SK-N-SH (cell line): ENCODE measurements around the gene PERM1. TPM values are rescaled to one million over a fixed set of nuclear protein-coding genes. Genes with fewer than 3 reads are reported as not detected.

Experiments
- CTCF ChIA-PET: fragments of 300-600, 350-600 bp; formaldehyde crosslinking; extraction: SDS; loops from one replicate; lab custom pipeline; 2021; lab: Yijun Ruan, JAX
- POLR2A ChIA-PET: fragments of 350-600 bp; sonication (Branson Sonifier 250); formaldehyde crosslinking; extraction: SDS; loops from one replicate; lab custom pipeline; 2020; ENCODE audit warnings: antibody characterized with exemption, inconsistent platforms; lab: Yijun Ruan, JAX
- DNase-seq: peaks from one replicate; pipeline ENCODE4 v3.0.0; 2012
- H2AFZ ChIP-seq: fragments of 200-600 bp; sonication (generic); 2 replicates; pipeline ENCODE4 v1.8.1; 2016; ENCODE audit warnings: antibody characterized with exemption, mild to moderate bottlenecking, low read depth
- H3F3A ChIP-seq: fragments of 200-600 bp; sonication (generic); replicated peaks from 2 replicates; pipeline ENCODE3; 2016; ENCODE audit warnings: antibody characterized with exemption, mild to moderate bottlenecking; ENCODE audit not compliant: insufficient read depth
- H3K27ac ChIP-seq, 2 experiments: fragments of 200-500 bp in 1 of 2; fragments of 200-600 bp in 1 of 2; sonication (Bioruptor generic) in 1 of 2; sonication (generic), shearing (Covaris generic) in 1 of 2; 2 replicates each; pipeline versions ENCODE4 v1.5.1 to v1.6.1; 2014 to 2016; ENCODE audit warnings: low read depth in 2 of 2, inconsistent platforms in 1 of 2, low read length in 1 of 2, mild to moderate bottlenecking in 1 of 2, mixed read lengths in 1 of 2
- H3K27me3 ChIP-seq: fragments of 200-600 bp; sonication (generic), shearing (Covaris generic); 2 replicates; pipeline ENCODE4 v1.6.1; 2016; ENCODE audit warnings: mixed run types; ENCODE audit not compliant: insufficient read depth
- H3K36me3 ChIP-seq, 2 experiments: fragments of 200-500 bp in 1 of 2; fragments of 200-600 bp in 1 of 2; sonication (Bioruptor generic) in 1 of 2; sonication (generic) in 1 of 2; replicated peaks in 1 of 2; 2 replicates each; pipeline versions ENCODE3 to v1.5.1; 2014 to 2016; ENCODE audit warnings: low read length in 1 of 2, mild to moderate bottlenecking in 1 of 2; ENCODE audit not compliant: insufficient read depth in 2 of 2, control insufficient read depth in 1 of 2
- H3K4me1 ChIP-seq, 2 experiments: fragments of 200-500 bp in 1 of 2; fragments of 200-600 bp in 1 of 2; sonication (Bioruptor generic) in 1 of 2; sonication (generic), shearing (Covaris generic) in 1 of 2; 2 replicates each; pipeline versions ENCODE4 v1.5.1 to v1.6.1; 2014 to 2016; ENCODE audit warnings: low read depth in 1 of 2, low read length in 1 of 2, mixed run types in 1 of 2; ENCODE audit not compliant: insufficient read depth in 2 of 2, control insufficient read depth in 1 of 2
- H3K4me2 ChIP-seq: fragments of 200-600 bp; sonication (generic), shearing (Covaris generic); 2 replicates; pipeline ENCODE4 v1.6.1; 2017; ENCODE audit warnings: mixed run types
- H3K4me3 ChIP-seq, 2 experiments: fragments of 200-500 bp in 1 of 2; fragments of 200-600 bp in 1 of 2; sonication (Bioruptor generic) in 1 of 2; sonication (generic), shearing (Covaris generic) in 1 of 2; 2 replicates each; pipeline versions ENCODE4 v1.5.1 to v1.8.1; 2014 to 2016; ENCODE audit warnings: low read depth in 2 of 2, inconsistent platforms in 1 of 2, low read length in 1 of 2, mild to moderate bottlenecking in 1 of 2, mixed read lengths in 1 of 2, moderate library complexity in 1 of 2
- H3K79me2 ChIP-seq: fragments of 200-600 bp; sonication (generic); 2 replicates; pipeline ENCODE4 v1.8.1; 2017; ENCODE audit warnings: mild to moderate bottlenecking; ENCODE audit not compliant: insufficient read depth
- H3K9ac ChIP-seq: fragments of 200-600 bp; sonication (generic); 2 replicates; pipeline ENCODE4 v1.6.1; 2017; ENCODE audit warnings: mixed run types
- H3K9me2 ChIP-seq: fragments of 200-600 bp; sonication (generic); 2 replicates; pipeline ENCODE4 v1.6.1; 2017; ENCODE audit warnings: mixed run types
- H3K9me3 ChIP-seq: fragments of 200-600 bp; sonication (generic); 2 replicates; pipeline ENCODE4 v1.6.1; 2017; ENCODE audit warnings: mixed run types, mild to moderate bottlenecking, moderate library complexity
- H4K20me1 ChIP-seq: fragments of 200-600 bp; sonication (generic); 2 replicates; pipeline ENCODE4 v1.6.1; 2017; ENCODE audit warnings: mild to moderate bottlenecking, mixed run types; ENCODE audit not compliant: insufficient read depth
- CHD2 ChIP-seq: fragments of 150-350 bp; IDR thresholded peaks from 2 replicates; pipeline ENCODE4 v1.6.1; 2018; ENCODE audit warnings: low read length; ENCODE audit not compliant: partially characterized antibody
- ELF1 ChIP-seq: IDR thresholded peaks from 2 replicates; pipeline ENCODE4 v1.4.0; 2012
- EP300 ChIP-seq, 2 experiments: IDR thresholded peaks; 2 replicates each; pipeline versions ENCODE4 v1.4.0 to v1.6.1; 2012; ENCODE audit warnings: borderline replicate concordance in 1 of 2, low read depth in 1 of 2, low read length in 1 of 2
- FOXJ3 ChIP-seq: sonication (generic); formaldehyde crosslinking; IDR thresholded peaks from 2 replicates; pipeline ENCODE4 v1.5.1; 2020; ENCODE audit warnings: mild to moderate bottlenecking, missing genetic modification reagents
- FOXM1 ChIP-seq: IDR thresholded peaks from 2 replicates; pipeline ENCODE4 v1.4.0; 2012; ENCODE audit warnings: low read depth, mild to moderate bottlenecking
- GABPA ChIP-seq: IDR thresholded peaks from 2 replicates; pipeline ENCODE4 v1.4.0; 2012; ENCODE audit warnings: low read depth, mild to moderate bottlenecking
- RCOR1 ChIP-seq: fragments of 150-350 bp; IDR thresholded peaks from 2 replicates; pipeline ENCODE4 v1.6.1; 2017; ENCODE audit warnings: antibody characterized with exemption, low read length
- RFX5 ChIP-seq: IDR thresholded peaks from 2 replicates; pipeline ENCODE4 v1.6.1; 2012; ENCODE audit warnings: mild to moderate bottlenecking, improper control_type of control experiment, low read length
- SIN3A ChIP-seq: IDR thresholded peaks from 2 replicates; pipeline ENCODE4 v1.6.1; 2012; ENCODE audit warnings: low read depth, mild to moderate bottlenecking, low read length, moderate library complexity, borderline replicate concordance
- SMC3 ChIP-seq: IDR thresholded peaks from 2 replicates; pipeline ENCODE4 v1.6.1; 2012; ENCODE audit warnings: low read depth, low read length, improper control_type of control experiment
- WGBS: methylation state at CpG from one replicate; pipeline ENCODE4 v1.1.6; 2017; ENCODE audit warnings: low lambda C conversion rate; 5-methylcytosine and 5-hydroxymethylcytosine counted together
- polyA plus RNA-seq, 3 experiments: library from polyadenylated mRNA; depleted of rRNA; stranded (reverse); fragments of >200 nt; gene quantifications; 2 replicates each; pipeline ENCODE4 v1.2.3, GENCODE V29; 2012
- TF ChIP-seq, protein P1 (sequence below): IDR thresholded peaks from 2 replicates; pipeline ENCODE4; 2012
- TF ChIP-seq, protein P2 (sequence below): fragments of 150-350 bp; IDR thresholded peaks from 2 replicates; pipeline ENCODE4 v1.6.1; 2017; ENCODE audit warnings: antibody characterized with exemption, low read length, low read depth, borderline replicate concordance
- TF ChIP-seq, protein P3 (sequence below): fragments of 200-600 bp; sonication (generic); IDR thresholded peaks from 2 replicates; pipeline ENCODE4 v1.6.1; 2017; ENCODE audit warnings: antibody characterized with exemption, mild to moderate bottlenecking, moderate library complexity
- TF ChIP-seq, protein P4 (sequence below): IDR thresholded peaks from 2 replicates; pipeline ENCODE4 v1.4.0; 2012; ENCODE audit warnings: low read depth, borderline replicate concordance
- TF ChIP-seq, protein P5 (sequence below): IDR thresholded peaks from 2 replicates; pipeline ENCODE4 v1.6.1; 2012; ENCODE audit warnings: mild to moderate bottlenecking, low read depth, low read length, moderate library complexity

Gene PERM1
- polyA plus RNA-seq, 1 of the 3 experiments (the other 2 are of a cell fraction) = 0.25 TPM

DNA sequence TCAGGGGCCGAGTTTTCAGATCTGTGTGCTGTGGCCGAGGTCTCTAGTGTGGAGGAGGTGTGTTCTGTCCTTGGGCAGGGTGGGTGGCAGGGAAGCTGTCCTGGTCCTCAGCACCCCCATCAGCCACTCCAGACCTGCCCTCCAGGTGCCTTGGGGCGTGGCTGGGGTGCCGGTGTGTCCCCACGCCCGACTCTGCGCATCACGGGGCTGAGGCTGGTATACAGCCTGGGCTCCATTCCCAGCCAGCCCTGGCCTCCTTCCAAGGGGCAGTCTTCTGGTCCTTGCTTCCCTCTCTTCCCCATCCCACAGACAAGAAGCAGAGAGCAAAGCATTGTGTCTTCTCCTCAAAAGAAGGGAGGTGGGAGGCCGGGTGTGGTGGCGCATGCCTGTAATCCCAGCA, 54.1 kb downstream of the PERM1 start:
- CTCF ChIA-PET = interaction anchor here (2.2 to 6.6 kb wide), 3 partner anchors 11 to 23 kb away, joined by 17 to 49 read pairs (median 35); no protein-coding TSS in a partner anchor
- TF ChIP-seq, protein P1, sequence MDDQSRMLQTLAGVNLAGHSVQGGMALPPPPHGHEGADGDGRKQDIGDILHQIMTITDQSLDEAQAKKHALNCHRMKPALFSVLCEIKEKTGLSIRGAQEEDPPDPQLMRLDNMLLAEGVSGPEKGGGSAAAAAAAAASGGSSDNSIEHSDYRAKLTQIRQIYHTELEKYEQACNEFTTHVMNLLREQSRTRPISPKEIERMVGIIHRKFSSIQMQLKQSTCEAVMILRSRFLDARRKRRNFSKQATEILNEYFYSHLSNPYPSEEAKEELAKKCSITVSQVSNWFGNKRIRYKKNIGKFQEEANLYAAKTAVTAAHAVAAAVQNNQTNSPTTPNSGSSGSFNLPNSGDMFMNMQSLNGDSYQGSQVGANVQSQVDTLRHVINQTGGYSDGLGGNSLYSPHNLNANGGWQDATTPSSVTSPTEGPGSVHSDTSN = no peak
- TF ChIP-seq SIN3A = no peak
- TF ChIP-seq, protein P2, sequence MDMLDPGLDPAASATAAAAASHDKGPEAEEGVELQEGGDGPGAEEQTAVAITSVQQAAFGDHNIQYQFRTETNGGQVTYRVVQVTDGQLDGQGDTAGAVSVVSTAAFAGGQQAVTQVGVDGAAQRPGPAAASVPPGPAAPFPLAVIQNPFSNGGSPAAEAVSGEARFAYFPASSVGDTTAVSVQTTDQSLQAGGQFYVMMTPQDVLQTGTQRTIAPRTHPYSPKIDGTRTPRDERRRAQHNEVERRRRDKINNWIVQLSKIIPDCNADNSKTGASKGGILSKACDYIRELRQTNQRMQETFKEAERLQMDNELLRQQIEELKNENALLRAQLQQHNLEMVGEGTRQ = no peak
- TF ChIP-seq, protein P3, sequence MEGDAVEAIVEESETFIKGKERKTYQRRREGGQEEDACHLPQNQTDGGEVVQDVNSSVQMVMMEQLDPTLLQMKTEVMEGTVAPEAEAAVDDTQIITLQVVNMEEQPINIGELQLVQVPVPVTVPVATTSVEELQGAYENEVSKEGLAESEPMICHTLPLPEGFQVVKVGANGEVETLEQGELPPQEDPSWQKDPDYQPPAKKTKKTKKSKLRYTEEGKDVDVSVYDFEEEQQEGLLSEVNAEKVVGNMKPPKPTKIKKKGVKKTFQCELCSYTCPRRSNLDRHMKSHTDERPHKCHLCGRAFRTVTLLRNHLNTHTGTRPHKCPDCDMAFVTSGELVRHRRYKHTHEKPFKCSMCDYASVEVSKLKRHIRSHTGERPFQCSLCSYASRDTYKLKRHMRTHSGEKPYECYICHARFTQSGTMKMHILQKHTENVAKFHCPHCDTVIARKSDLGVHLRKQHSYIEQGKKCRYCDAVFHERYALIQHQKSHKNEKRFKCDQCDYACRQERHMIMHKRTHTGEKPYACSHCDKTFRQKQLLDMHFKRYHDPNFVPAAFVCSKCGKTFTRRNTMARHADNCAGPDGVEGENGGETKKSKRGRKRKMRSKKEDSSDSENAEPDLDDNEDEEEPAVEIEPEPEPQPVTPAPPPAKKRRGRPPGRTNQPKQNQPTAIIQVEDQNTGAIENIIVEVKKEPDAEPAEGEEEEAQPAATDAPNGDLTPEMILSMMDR = no peak
- TF ChIP-seq FOXM1 = no peak
- no peak for TF ChIP-seq ELF1
- TF ChIP-seq RFX5 = no peak
- TF ChIP-seq, protein P4, sequence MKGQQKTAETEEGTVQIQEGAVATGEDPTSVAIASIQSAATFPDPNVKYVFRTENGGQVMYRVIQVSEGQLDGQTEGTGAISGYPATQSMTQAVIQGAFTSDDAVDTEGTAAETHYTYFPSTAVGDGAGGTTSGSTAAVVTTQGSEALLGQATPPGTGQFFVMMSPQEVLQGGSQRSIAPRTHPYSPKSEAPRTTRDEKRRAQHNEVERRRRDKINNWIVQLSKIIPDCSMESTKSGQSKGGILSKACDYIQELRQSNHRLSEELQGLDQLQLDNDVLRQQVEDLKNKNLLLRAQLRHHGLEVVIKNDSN = no peak

DNA sequence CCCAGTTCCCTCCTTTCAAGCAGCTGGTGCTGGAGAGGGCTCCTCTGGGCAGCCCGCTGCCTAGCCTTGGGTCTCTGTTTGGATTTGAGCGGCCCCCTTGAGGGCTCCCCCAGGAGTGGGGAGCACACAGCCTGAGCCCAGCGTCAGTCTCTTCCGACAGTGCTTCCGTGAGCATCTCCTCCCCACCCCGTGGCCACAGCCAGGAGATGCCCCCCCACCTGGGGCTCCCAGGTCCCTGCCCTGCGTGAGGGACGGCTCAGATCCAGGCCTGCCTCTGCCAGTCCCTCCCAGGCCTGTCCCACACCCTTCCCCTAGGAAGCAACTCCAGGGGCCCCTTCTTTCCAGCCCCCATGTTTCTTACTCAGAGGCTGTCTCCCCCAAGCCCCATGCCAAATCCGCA, 54.7 kb downstream of the PERM1 start:
- Histone ChIP-seq H4K20me1 (0 out of 2 replicates have a peak, but pooled peaks cover 7% of the 10 kb centered on the region), H3K27me3 (no peaks in the 10 kb centered on the region), H3K79me2 (peaks cover 5% of the 10 kb centered on the region; the same call in 1 of the 2 replicates), H3F3A (peaks cover 6% of the 10 kb centered on the region), H3K4me3 (no peak overlapping the region), H3K4me2 (no peak overlapping the region), H3K9me3 (no peaks in the 10 kb centered on the region), H2AFZ (no peak overlapping the region), H3K4me1 (peaks cover 0 to 16% of the 10 kb centered on the region in 2 experiments; a peak in 1 of 4 replicates), H3K36me3 (no peaks in the 10 kb centered on the region), H3K9me2 (no peaks in the 10 kb centered on the region), H3K9ac (no peak overlapping the region), H3K27ac (no peak overlapping the region)
- CTCF ChIA-PET = interaction anchor here (2.1 to 2.2 kb wide), 2 partner anchors 11 to 22 kb away, joined by 9 to 17 read pairs; no protein-coding TSS in a partner anchor
- no peak for DNase-seq
- POLR2A ChIA-PET = no interaction called here
- 75% methylated on average over 5 of the region's 9 CpGs for WGBS
- TF ChIP-seq, protein P5, sequence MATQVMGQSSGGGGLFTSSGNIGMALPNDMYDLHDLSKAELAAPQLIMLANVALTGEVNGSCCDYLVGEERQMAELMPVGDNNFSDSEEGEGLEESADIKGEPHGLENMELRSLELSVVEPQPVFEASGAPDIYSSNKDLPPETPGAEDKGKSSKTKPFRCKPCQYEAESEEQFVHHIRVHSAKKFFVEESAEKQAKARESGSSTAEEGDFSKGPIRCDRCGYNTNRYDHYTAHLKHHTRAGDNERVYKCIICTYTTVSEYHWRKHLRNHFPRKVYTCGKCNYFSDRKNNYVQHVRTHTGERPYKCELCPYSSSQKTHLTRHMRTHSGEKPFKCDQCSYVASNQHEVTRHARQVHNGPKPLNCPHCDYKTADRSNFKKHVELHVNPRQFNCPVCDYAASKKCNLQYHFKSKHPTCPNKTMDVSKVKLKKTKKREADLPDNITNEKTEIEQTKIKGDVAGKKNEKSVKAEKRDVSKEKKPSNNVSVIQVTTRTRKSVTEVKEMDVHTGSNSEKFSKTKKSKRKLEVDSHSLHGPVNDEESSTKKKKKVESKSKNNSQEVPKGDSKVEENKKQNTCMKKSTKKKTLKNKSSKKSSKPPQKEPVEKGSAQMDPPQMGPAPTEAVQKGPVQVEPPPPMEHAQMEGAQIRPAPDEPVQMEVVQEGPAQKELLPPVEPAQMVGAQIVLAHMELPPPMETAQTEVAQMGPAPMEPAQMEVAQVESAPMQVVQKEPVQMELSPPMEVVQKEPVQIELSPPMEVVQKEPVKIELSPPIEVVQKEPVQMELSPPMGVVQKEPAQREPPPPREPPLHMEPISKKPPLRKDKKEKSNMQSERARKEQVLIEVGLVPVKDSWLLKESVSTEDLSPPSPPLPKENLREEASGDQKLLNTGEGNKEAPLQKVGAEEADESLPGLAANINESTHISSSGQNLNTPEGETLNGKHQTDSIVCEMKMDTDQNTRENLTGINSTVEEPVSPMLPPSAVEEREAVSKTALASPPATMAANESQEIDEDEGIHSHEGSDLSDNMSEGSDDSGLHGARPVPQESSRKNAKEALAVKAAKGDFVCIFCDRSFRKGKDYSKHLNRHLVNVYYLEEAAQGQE = no peak
- no peak for TF ChIP-seq SMC3
- TF ChIP-seq GABPA = no peak
- no peak for TF ChIP-seq CHD2
- no peak for TF ChIP-seq EP300 (IDR thresholded peaks at IDR 0.05; ENCODE audit: borderline replicate concordance in 1 of 2, low read depth in 1 of 2, low read length in 1 of 2)
- no peak for TF ChIP-seq FOXJ3 (CRISPR knock-in tag)
- no peak for TF ChIP-seq ELF1
- TF ChIP-seq, protein P3 = no peak
- no peak for TF ChIP-seq RCOR1

More for the DNA sequence above, 54.1 kb downstream of the PERM1 start:
- Histone ChIP-seq H3K27me3 (no peaks in the 10 kb centered on the region), H3K9me3 (no peaks in the 10 kb centered on the region), H3K36me3 (no peaks in the 10 kb centered on the region), H3K4me1 (peaks cover 0 to 11% of the 10 kb centered on the region in 2 experiments; a peak in 1 of 4 replicates), H3K4me2 (no peak overlapping the region), H4K20me1 (0 out of 2 replicates have a peak, but pooled peaks cover 7% of the 10 kb centered on the region), H3K9ac (no peak overlapping the region), H3K79me2 (peaks cover 5% of the 10 kb centered on the region; the same call in 1 of the 2 replicates), H3F3A (peaks cover 6% of the 10 kb centered on the region), H3K27ac (no peak overlapping the region), H3K4me3 (no peak overlapping the region), H2AFZ (no peak overlapping the region), H3K9me2 (no peaks in the 10 kb centered on the region)
- no peak for DNase-seq
- WGBS = 92% methylated on average over 6 of the region's 10 CpGs
- POLR2A ChIA-PET = no interaction called here
